Peyer's patch (tissue), 4 donors: ENCODE results near the gene USP3.

Experiments used
- CTCF ChIP-seq, 6 experiments: fragments of 450-650 bp in 4 of 6; fragments of 200-600 bp in 2 of 6; sonication (generic) in 1 of 6; IDR thresholded peaks; one replicate each; pipeline ENCODE4 v1.5.1; 2017 to 2019; ENCODE audit warnings: antibody characterized with exemption in 6 of 6, mild to moderate bottlenecking in 3 of 6, moderate library complexity in 1 of 6
- POLR2A ChIP-seq, 2 donors: fragments of 450-650 bp; IDR thresholded peaks; one replicate each; pipeline ENCODE4 v1.5.1; 2017; ENCODE audit warnings: antibody characterized with exemption in 2 of 2, mild to moderate bottlenecking in 2 of 2, moderate library complexity in 2 of 2

DNA sequence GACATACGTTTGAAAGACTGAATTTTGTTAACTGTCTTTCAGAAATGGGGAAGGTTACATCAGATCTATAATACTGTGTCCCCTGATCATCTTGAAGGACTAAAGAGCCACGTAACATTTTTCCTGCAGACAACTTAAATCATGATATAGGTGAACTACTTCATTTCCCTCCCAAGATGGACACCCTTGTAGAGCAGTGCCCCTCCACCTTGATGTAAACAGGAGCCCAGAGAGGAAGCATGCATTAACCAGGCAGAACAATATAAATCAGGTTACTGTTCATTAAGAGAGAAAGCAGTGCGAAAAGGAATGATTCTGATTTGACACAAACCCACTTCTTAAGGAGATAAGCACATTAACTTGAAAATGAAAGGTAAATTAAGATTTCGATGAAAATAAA lies 36.1 kb downstream of the USP3 start:
- TF ChIP-seq CTCF (IDR thresholded peaks at IDR 0.05) (no peak), POLR2A (IDR thresholded peaks at IDR 0.05) (no peak)
